Uterus (tissue), 2 donors: ENCODE data around the gene COL27A1.

Experiments
- CTCF ChIP-seq, 4 experiments: fragments of 200-600 bp in 2 of 4; fragments of 450-650 bp in 2 of 4; sonication (generic) in 2 of 4; IDR thresholded peaks; one replicate each; pipeline ENCODE4 v1.5.1; 2016 to 2019; ENCODE audit warnings: antibody characterized with exemption in 4 of 4, mild to moderate bottlenecking in 2 of 4, moderate library complexity in 1 of 4
- POLR2A ChIP-seq, 2 donors: fragments of 450-650 bp; IDR thresholded peaks; one replicate each; pipeline ENCODE4 v1.6.1; 2016; ENCODE audit warnings: antibody characterized with exemption in 2 of 2, mild to moderate bottlenecking in 1 of 2, moderate library complexity in 1 of 2

GRCh38 chr9:114336699-114337395 lies 181.5 kb downstream of the COL27A1 start:
- TF ChIP-seq POLR2A (IDR thresholded peaks at IDR 0.05) (no peak), CTCF (IDR thresholded peaks at IDR 0.05) (no peak)
